Measurements from ENCODE around the gene DDI2.

DDI2 gene

DNA sequence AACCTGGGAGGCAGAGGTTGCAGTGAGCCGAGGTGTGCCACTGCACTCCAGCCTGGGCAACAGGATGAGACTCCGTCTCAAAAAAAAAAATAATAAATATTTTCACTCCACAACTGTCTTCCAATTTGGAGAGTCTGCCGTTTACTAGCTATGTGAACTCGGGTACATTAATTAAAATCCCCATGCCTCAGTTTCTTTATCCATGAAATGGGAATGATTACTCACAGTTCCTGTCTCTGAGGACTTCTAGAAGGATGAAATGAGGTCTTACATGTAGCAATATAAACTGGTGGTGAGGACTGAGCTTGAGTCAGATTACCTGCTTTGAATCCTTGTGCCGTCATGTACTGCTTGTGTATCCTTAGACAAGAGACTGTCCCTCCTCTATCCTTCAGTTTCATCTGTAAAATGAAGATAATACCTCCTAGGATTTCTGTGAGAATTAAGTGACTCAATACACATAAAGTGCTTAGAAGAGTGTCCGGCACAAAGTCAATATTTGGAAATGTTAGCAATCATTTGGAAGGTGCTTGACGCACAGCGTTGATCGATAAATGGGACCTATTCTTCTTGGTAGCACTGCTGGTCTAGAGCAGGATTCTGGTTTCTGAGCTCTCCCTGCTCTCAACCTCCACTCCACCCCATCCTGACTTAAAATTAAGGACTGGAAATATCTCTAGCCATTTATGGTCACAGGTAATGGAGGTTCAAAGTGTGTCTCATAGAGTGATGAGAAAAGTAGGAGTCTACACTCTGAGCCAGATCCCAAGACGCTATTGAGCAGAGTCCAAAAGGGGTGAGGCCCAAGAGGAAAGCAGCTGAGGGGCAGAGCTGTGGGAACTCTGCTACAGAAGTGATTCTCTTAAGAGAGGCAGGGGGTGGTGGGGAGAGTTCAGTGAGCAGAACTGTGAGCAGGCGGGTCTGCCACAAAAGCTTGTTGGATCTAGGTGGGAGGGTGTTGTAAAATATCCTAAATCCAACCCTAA lies 11.6 kb upstream of the DDI2 start:
- DNase-seq = no peak

DNA sequence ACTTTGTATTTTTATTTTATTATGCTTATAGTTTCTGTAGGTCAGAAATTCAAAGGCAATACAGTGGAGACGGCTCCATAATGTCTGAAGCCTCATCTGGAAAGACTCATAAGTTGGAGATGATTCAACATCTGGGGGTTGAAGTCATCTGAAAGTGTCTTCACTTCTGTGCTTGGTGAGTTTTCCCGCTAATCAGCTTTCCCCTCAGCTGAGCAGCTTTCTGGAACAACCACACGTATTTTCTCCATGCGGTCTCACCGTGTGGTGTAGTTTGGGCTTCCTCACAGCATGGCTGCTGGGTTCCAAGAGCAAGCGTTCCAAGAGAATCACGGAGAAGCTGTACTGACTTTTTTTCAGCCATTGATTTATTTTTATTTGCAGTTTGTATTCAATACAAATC lies 7.6 kb upstream of the DDI2 start:
- DNase-seq = no peak

GRCh38 chr1:15610167-15610566 lies 7.1 kb upstream of the DDI2 start:
- no peak for DNase-seq

DNA sequence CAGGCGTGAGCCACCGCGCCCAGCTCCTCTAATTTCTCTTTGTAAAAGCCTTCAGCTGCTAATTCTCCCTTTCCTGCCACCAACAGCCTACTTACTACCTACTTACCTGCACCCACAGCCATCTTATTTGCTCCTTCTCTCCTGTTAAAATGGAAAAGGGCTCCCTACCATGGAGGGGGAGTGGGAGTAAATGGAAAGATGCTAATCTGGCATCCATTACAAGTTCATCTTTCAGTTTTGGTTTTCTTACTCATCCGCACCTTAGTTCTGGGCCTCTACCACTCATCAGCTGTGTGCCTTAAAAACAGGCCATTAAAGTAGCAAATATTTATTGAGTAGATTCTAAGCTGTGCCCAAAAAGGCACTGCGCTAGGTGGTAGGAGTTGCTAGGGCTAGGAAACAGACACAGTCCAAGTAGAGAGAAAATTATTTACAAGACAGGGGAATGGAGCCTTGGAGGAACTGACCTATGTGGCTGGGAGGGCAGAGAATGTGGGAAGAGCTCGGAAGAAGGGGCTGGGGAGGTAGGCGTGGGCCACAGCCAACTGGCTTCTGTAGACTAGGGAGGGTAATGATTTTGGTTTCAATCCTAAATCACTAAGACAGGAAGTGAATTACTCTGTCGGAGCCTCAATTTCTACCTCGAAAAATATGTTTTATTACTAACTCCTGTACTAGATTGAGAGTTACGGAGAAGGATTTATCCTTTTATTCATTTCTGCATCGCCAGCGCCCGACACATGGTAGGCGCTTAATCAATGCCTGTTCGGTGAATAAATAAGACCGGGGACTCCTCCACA lies 685 bp upstream of the DDI2 start:
- peak; percentile 68 for DNase-seq

DNA sequence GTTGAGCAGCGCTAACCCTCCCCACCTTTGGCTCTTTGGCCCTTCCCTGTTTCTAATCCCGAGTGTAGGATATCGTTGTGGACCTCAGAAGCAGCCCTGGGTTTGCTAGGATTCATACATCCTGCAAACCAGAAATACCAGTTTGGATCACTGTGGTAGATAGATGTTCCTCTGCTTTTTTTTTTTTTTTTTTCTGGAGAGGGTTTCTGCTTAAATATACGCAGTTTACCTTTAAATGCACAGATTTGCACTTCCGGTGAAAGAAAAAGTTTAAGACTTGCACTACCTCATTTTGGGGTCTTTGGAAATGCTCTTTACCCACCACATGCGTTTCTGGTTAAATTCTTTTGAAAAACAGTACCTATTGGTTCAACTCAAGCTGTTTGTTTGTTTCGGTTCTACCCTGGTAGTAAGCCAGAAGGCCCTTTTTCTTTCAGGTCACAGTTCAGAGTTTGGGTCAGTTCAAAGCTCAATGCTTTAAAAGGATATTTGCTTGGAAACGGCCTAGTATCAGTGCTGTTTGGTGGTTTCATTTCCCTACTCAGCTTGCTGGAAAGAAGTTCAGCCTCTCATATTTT lies 908 bp downstream of the DDI2 start:
- peak; percentile 61 for DNase-seq

GRCh38 chr1:15618655-15619525 lies 1.6 kb downstream of the DDI2 start:
- DNase-seq = peak; percentile 79

- DNase-seq = no peak
These were observed 2.9 kb downstream of the DDI2 start for GRCh38 chr1:15620155-15620545.

- DNase-seq = no peak
These were observed 3.8 kb downstream of the DDI2 start for GRCh38 chr1:15620902-15621682.

GRCh38 chr1:15621975-15622374 lies 4.7 kb downstream of the DDI2 start:
- no peak for DNase-seq

GRCh38 chr1:15622712-15623373 lies 5.6 kb downstream of the DDI2 start:
- no peak for DNase-seq

DNA sequence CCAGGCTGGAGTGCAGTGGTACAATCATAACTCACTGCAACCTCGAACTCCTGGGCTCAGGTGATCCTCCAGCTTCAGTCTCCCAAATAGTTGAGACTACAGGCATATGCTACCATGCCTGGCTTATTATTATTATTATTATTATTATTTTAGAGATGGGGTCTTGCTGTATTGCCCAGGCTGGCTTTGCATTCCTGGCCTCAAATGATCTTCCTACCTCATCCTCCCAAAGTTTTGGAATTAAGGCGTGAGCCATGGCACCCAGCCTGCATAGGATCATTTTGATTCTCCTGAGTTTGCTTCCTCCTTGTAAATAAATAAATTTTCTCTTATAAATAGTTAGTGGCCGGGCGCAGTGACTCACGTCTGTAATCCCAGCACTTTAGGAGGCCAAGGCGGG lies 6.2 kb downstream of the DDI2 start:
- no peak for DNase-seq

GRCh38 chr1:15624133-15624714 lies 7.0 kb downstream of the DDI2 start:
- DNase-seq = no peak

GRCh38 chr1:15625056-15625917 lies 8.0 kb downstream of the DDI2 start:
- no peak for DNase-seq

DNA sequence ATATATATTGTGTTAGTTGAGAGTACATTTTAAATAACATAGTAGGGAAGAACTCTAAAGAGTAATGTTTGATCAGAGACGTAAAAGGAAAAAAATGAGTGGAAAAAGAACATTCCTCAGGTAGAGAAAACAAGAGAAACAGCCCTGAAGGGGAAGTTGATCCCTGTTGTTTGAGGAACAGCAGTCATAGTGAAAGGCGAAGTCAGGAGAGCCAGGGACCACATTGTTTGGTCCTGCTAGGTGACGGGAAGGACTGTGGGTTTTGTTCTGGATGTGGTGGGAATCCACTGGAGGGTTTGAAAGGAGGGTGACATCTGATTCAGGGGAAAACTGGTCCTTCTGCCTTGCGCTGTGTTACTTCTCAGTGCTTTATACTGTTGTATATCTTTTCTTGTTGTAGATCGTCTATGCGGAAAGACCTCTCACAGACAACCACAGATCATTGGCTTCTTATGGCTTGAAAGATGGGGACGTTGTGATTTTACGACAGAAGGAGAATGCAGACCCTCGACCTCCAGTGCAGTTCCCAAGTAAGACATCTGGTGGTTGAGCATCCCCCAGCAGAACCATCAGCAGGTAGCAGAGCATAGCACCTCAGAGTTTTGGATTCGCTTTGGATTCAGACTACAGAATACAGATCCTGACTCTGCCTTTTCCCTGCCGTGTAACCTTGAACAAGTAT lies 9.2 kb downstream of the DDI2 start:
- peak; percentile 58 for DNase-seq

- DNase-seq = peak; percentile 52
These were observed 10.2 kb downstream of the DDI2 start for GRCh38 chr1:15627343-15627988.

- no peak for DNase-seq
These were observed 10.7 kb downstream of the DDI2 start for GRCh38 chr1:15628003-15628402.

DNA sequence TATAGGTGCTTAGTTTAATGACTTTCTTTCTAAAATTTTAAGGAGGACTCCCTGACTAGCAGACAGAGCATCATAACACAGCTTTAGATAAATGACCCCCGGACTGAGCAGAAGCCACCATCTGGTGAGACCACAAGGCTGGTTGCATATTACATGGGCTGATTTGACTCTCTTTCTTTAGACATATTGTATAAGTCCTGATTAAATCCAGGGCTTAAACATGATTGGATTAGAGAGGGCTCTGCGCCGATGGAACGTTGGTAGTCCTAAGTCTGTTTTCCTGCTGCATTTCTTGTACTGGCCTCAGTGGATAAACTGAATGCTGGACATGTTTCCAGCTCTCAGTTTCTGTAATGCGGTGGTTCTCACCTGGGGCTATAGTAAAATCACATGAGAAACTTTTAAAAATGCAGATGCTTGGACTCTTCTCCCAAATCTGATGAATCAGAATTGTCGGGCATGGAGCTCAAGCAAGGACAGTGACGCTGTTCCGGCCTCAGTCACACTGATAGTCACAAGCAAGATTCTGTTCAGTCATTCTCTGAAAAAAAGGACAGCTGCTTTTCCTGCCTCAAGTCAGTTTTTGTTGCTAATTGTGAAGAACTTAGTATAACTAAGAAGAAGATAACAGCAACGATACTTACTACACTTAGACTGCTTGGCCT lies 16.6 kb downstream of the DDI2 start:
- DNase-seq = no peak

- no peak for DNase-seq
These were observed 19.2 kb downstream of the DDI2 start for GRCh38 chr1:15636436-15636835.
